GM23338 (cell line): ENCODE results near the gene ANKH.

ENCODE experiments used
- CTCF ChIP-seq, 2 experiments: fragments of 200-600 bp in 1 of 2; sonication (generic) in 1 of 2; conservative IDR thresholded peaks; 2 replicates each; pipeline versions ENCODE4 v1.5.1 to v1.6.1; 2016 to 2017; ENCODE audit warnings: antibody characterized with exemption in 2 of 2, low read depth in 2 of 2, mild to moderate bottlenecking in 2 of 2, moderate library complexity in 1 of 2
- EZH2 ChIP-seq: fragments of 200-600 bp; sonication (generic); IDR thresholded peaks from one replicate; pipeline ENCODE4 v1.8.0; 2017; ENCODE audit warnings: antibody characterized with exemption, mild to moderate bottlenecking, low read depth; ENCODE audit not compliant: unreplicated experiment

- TF ChIP-seq CTCF (conservative IDR thresholded peaks at IDR 0.05; ENCODE audit: low read depth in 2 of 2) (no peak), EZH2 (no peak)
These were observed 203.8 kb downstream of the ANKH start for GRCh38 chr5:14667770-14668169.
